ENCODE results near the gene MAD2L2.

The MAD2L2 gene

GRCh38 chr1:11638121-11638520, 42.8 kb downstream of the MAD2L2 start:
- H3K4me3 ChIP-seq (ENCODE audit: low read depth, low read length) = no peak overlapping the region

GRCh38 chr1:11634365-11635192, 46.4 kb downstream of the MAD2L2 start:
- no peak overlapping the region for H3K4me3 ChIP-seq (ENCODE audit: low read depth, low read length)

- H3K4me3 ChIP-seq (ENCODE audit: low read depth, low read length) = no peak overlapping the region
Measured at GRCh38 chr1:11629184-11630016, 51.5 kb downstream of the MAD2L2 start.

- no peak overlapping the region for H3K4me3 ChIP-seq (ENCODE audit: low read depth, low read length)
Measured at GRCh38 chr1:11628767-11629166, 52.2 kb downstream of the MAD2L2 start.

GRCh38 chr1:11626551-11626950, 54.4 kb downstream of the MAD2L2 start:
- no peak overlapping the region for H3K4me3 ChIP-seq (ENCODE audit: low read depth, low read length)

All from iPS-11a (cell line).